ENCODE data around the gene TNIK. TPM values are rescaled to one million over a fixed set of nuclear protein-coding genes. Genes with fewer than 3 reads are reported as not detected.
A peak's percentile ranks its signal among the peaks of the same experiment; 100 is the strongest.

TNIK gene
- total RNA-seq, 4 donors from 2014 or later = 30.3 to 39.0 (median 36.8) TPM

- H3K27ac ChIP-seq (replicated peaks in 1 of 4) = peak overlapping the region; percentile 62 to 68 (median 64)
- no peak for DNase-seq (ENCODE audit: extremely low spot score)
- H3K4me1 ChIP-seq = peaks cover 26 to 55% (median 42%) of the 10 kb centered on the region in 4 donors
- TF ChIP-seq CTCF (IDR thresholded peaks at IDR 0.05) (no peak), POLR2AphosphoS5 (IDR thresholded peaks at IDR 0.05) (peak in 1 of 2 donors; percentile 51), POLR2A (IDR thresholded peaks at IDR 0.05; ENCODE audit: low read depth) (no peak), EP300 (IDR thresholded peaks at IDR 0.05) (no peak)
- intact Hi-C loops (cut with DNase I) = no loop called here
- H3K9me3 ChIP-seq = no peaks in the 10 kb centered on the region
- no peak overlapping the region for H3K4me3 ChIP-seq
- no peaks in the 10 kb centered on the region for H3K27me3 ChIP-seq
- no peaks in the 10 kb centered on the region for H3K36me3 ChIP-seq
- WGBS = 30% methylated on average over 2 of the region's 2 CpGs
Observed at GRCh38 chr3:171258316-171258715, 201.9 kb downstream of the TNIK start.

GRCh38 chr3:171257251-171258203, 202.7 kb downstream of the TNIK start:
- WGBS = 62% methylated on average over 7 of the region's 7 CpGs

GRCh38 chr3:171256445-171257250, 203.6 kb downstream of the TNIK start:
- intact Hi-C loops (cut with DNase I) = no loop called here
- H3K27me3 ChIP-seq = no peaks in the 10 kb centered on the region
- TF ChIP-seq POLR2AphosphoS5 (IDR thresholded peaks at IDR 0.05) (no peak), CTCF (IDR thresholded peaks at IDR 0.05) (no peak), POLR2A (IDR thresholded peaks at IDR 0.05; ENCODE audit: low read depth) (no peak), EP300 (IDR thresholded peaks at IDR 0.05) (no peak)
- 85% methylated on average over 4 of the region's 4 CpGs for WGBS
- no peak overlapping the region for H3K4me3 ChIP-seq
- H3K27ac ChIP-seq (replicated peaks in 1 of 4) = peak overlapping the region in 2 of 4 donors; percentile 64 to 68
- H3K36me3 ChIP-seq = no peaks in the 10 kb centered on the region
- DNase-seq (ENCODE audit: extremely low spot score) = no peak
- peaks cover 21 to 38% (median 29%) of the 10 kb centered on the region in 4 donors for H3K4me1 ChIP-seq
- H3K9me3 ChIP-seq = no peaks in the 10 kb centered on the region

More at GRCh38 chr3:171257251-171258203, 202.7 kb downstream of the TNIK start:
- H3K9me3 ChIP-seq = no peaks in the 10 kb centered on the region
- no peak overlapping the region for H3K4me3 ChIP-seq
- intact Hi-C loops (cut with DNase I) = no loop called here
- no peaks in the 10 kb centered on the region for H3K36me3 ChIP-seq
- TF ChIP-seq EP300 (IDR thresholded peaks at IDR 0.05) (no peak), POLR2A (IDR thresholded peaks at IDR 0.05; ENCODE audit: low read depth) (no peak), POLR2AphosphoS5 (IDR thresholded peaks at IDR 0.05) (no peak), CTCF (IDR thresholded peaks at IDR 0.05) (no peak)
- peaks cover 26 to 47% (median 37%) of the 10 kb centered on the region in 4 donors for H3K4me1 ChIP-seq
- H3K27ac ChIP-seq (replicated peaks in 1 of 4) = peak overlapping the region; percentile 62 to 68 (median 64)
- no peaks in the 10 kb centered on the region for H3K27me3 ChIP-seq
- no peak for DNase-seq (ENCODE audit: extremely low spot score)

GRCh38 chr3:171255236-171255806, 204.9 kb downstream of the TNIK start:
- peaks cover 18 to 29% (median 23%) of the 10 kb centered on the region in 4 donors for H3K4me1 ChIP-seq
- H3K27ac ChIP-seq (replicated peaks in 1 of 4) = no peak overlapping the region
- no peaks in the 10 kb centered on the region for H3K36me3 ChIP-seq
- intact Hi-C loops (cut with DNase I) = no loop called here
- H3K27me3 ChIP-seq = no peaks in the 10 kb centered on the region
- no peak for TF ChIP-seq EP300 (IDR thresholded peaks at IDR 0.05)
- TF ChIP-seq POLR2A (IDR thresholded peaks at IDR 0.05; ENCODE audit: low read depth) = no peak
- no peak for TF ChIP-seq CTCF (IDR thresholded peaks at IDR 0.05)
- no peak for TF ChIP-seq POLR2AphosphoS5 (IDR thresholded peaks at IDR 0.05)
- WGBS = 85% methylated on average over 3 of the region's 3 CpGs
- H3K9me3 ChIP-seq = no peaks in the 10 kb centered on the region
- no peak for DNase-seq (ENCODE audit: extremely low spot score)
- H3K4me3 ChIP-seq = no peak overlapping the region

All from esophagus muscularis mucosa (tissue), 4 donors.